GM23338 (cell line): Measurements from ENCODE around the gene DTD1. TPM values are rescaled to one million over a fixed set of nuclear protein-coding genes. Genes with fewer than 3 reads are reported as not detected.

Experiments used
- ATAC-seq: fragments of 200-7000 bp; cut with Tn5 transposase; 3 replicates; pipeline ENCODE4 v1.9.1; 2020
- DNase-seq: peaks from one replicate; pipeline ENCODE4 v3.0.0-alpha.2; 2015; ENCODE audit warnings: low spot score
- H2AFZ ChIP-seq: fragments of 200-600 bp; sonication (generic); 2 replicates; pipeline ENCODE4 v1.8.0; 2016; ENCODE audit warnings: antibody characterized with exemption, mild to moderate bottlenecking, moderate library complexity
- H3F3A ChIP-seq: fragments of 200-600 bp; sonication (generic); replicated peaks from 2 replicates; pipeline ENCODE4 v1.8.0; 2017; ENCODE audit warnings: antibody characterized with exemption, mixed run types, low read depth
- H3K27ac ChIP-seq: fragments of 200-600 bp; sonication (generic); 2 replicates; pipeline ENCODE4 v1.6.1; 2016; ENCODE audit warnings: low read depth
- H3K27me3 ChIP-seq: fragments of 200-600 bp; sonication (generic); 2 replicates; pipeline ENCODE4 v1.8.0; 2016; ENCODE audit warnings: mild to moderate bottlenecking, mixed run types, moderate library complexity; ENCODE audit not compliant: insufficient read depth
- H3K36me3 ChIP-seq: fragments of 200-600 bp; sonication (generic); 2 replicates; pipeline ENCODE4 v1.8.0; 2016; ENCODE audit warnings: mild to moderate bottlenecking; ENCODE audit not compliant: insufficient read depth
- H3K4me1 ChIP-seq: fragments of 200-600 bp; sonication (generic); 2 replicates; pipeline ENCODE4 v1.8.0; 2016; ENCODE audit warnings: mild to moderate bottlenecking, moderate library complexity; ENCODE audit not compliant: insufficient read depth
- H3K4me2 ChIP-seq: fragments of 200-600 bp; sonication (generic); 2 replicates; pipeline ENCODE4 v1.7.1; 2017; ENCODE audit warnings: mixed run types
- H3K4me3 ChIP-seq: fragments of 200-600 bp; sonication (generic); 2 replicates; pipeline ENCODE4 v1.6.1; 2016; ENCODE audit warnings: mixed run types
- H3K79me2 ChIP-seq: fragments of 200-600 bp; sonication (generic); replicated peaks from 2 replicates; pipeline ENCODE4 v1.8.0; 2017; ENCODE audit warnings: mild to moderate bottlenecking; ENCODE audit not compliant: insufficient read depth
- H3K9me2 ChIP-seq: fragments of 200-600 bp; sonication (generic); 2 replicates; pipeline ENCODE4 v1.8.0; 2017; ENCODE audit not compliant: insufficient read depth
- H4K20me1 ChIP-seq: fragments of 200-600 bp; sonication (generic); replicated peaks from 2 replicates; pipeline ENCODE4 v1.8.0; 2017; ENCODE audit warnings: mild to moderate bottlenecking; ENCODE audit not compliant: insufficient read depth
- H3K27ac Mint-ChIP-seq: 2 replicates; pipeline ENCODE4 v1.8.0; 2020; ENCODE audit warnings: inconsistent platforms, mild to moderate bottlenecking, moderate library complexity, mixed read lengths
- H3K27me3 Mint-ChIP-seq: 3 replicates; pipeline ENCODE4 v1.8.0; 2022; ENCODE audit warnings: low read depth, mild to moderate bottlenecking, moderate library complexity, mixed read lengths, inconsistent platforms; ENCODE audit not compliant: insufficient read depth, poor library complexity
- H3K36me3 Mint-ChIP-seq: 3 replicates; pipeline ENCODE4 v1.8.0; 2021; ENCODE audit warnings: low read depth, mild to moderate bottlenecking, inconsistent platforms, moderate library complexity, mixed read lengths
- H3K4me1 Mint-ChIP-seq: 3 replicates; pipeline ENCODE4 v1.8.0; 2020; ENCODE audit warnings: mild to moderate bottlenecking, inconsistent platforms, mixed read lengths
- H3K4me3 Mint-ChIP-seq: 3 replicates; pipeline ENCODE4 v1.8.0; 2021; ENCODE audit warnings: moderate library complexity, mild to moderate bottlenecking, inconsistent platforms, mixed read lengths
- H3K9me3 Mint-ChIP-seq: 3 replicates; pipeline ENCODE4 v1.8.0; 2020; ENCODE audit warnings: moderate library complexity, mild to moderate bottlenecking, inconsistent platforms, mixed read lengths
- CREB1 ChIP-seq: fragments of 250-450 bp; sonication (Bioruptor Pico); IDR thresholded peaks from 2 replicates; pipeline ENCODE4 v1.5.0; 2020; ENCODE audit warnings: low read depth, mild to moderate bottlenecking, moderate library complexity
- EZH2 ChIP-seq: fragments of 200-600 bp; sonication (generic); IDR thresholded peaks from one replicate; pipeline ENCODE4 v1.8.0; 2017; ENCODE audit warnings: antibody characterized with exemption, mild to moderate bottlenecking, low read depth; ENCODE audit not compliant: unreplicated experiment
- EZH2phosphoT487 ChIP-seq: fragments of 200-600 bp; sonication (generic); IDR thresholded peaks from one replicate; pipeline ENCODE4 v1.8.1; 2018; ENCODE audit warnings: antibody characterized with exemption; ENCODE audit not compliant: unreplicated experiment
- JUNB ChIP-seq: IDR thresholded peaks from one replicate; pipeline ENCODE4 v1.6.1; 2016; ENCODE audit warnings: antibody characterized with exemption; ENCODE audit not compliant: unreplicated experiment
- NANOG ChIP-seq: IDR thresholded peaks from 2 replicates; pipeline ENCODE4 v1.6.1; 2016; ENCODE audit warnings: antibody characterized with exemption, borderline replicate concordance
- POLR2AphosphoS5 ChIP-seq: IDR thresholded peaks from 2 replicates; pipeline ENCODE4 v1.6.1; 2016; ENCODE audit warnings: antibody characterized with exemption, low read depth
- STAT1 ChIP-seq: IDR thresholded peaks from one replicate; pipeline ENCODE4 v1.6.1; 2016; ENCODE audit warnings: antibody characterized with exemption; ENCODE audit not compliant: unreplicated experiment
- ZNF114 ChIP-seq: fragments of 250-450 bp; sonication (Bioruptor Pico); IDR thresholded peaks from 2 replicates; pipeline ENCODE4 v1.5.0; 2020; ENCODE audit warnings: mild to moderate bottlenecking, moderate library complexity
- ZNF331 ChIP-seq: fragments of 250-450 bp; sonication (Bioruptor Pico); IDR thresholded peaks from 2 replicates; pipeline ENCODE4 v1.5.0; 2020; ENCODE audit warnings: low read depth, mild to moderate bottlenecking, moderate library complexity
- polyA plus RNA-seq: library from polyadenylated mRNA; unstranded; fragments of >200 nt; fragmentation: Nextera tagmentation; extraction: Ambion mirVana; gene quantifications from 2 replicates; pipeline ENCODE4 v1.2.1, GENCODE V29; 2016
- total RNA-seq: library from RNA; depleted of rRNA; stranded (reverse); fragments of >200 nt; shearing (Covaris generic); gene quantifications from 2 replicates; pipeline ENCODE4 v1.2.3, GENCODE V29; 2014
- TF ChIP-seq, protein P1 (sequence below), 2 experiments: fragments of 200-600 bp in 1 of 2; sonication (generic) in 1 of 2; conservative IDR thresholded peaks; 2 replicates each; pipeline versions ENCODE4 v1.5.1 to v1.6.1; 2016 to 2017; ENCODE audit warnings: antibody characterized with exemption in 2 of 2, low read depth in 2 of 2, mild to moderate bottlenecking in 2 of 2, moderate library complexity in 1 of 2
- TF ChIP-seq, protein P2 (sequence below): fragments of 250-450 bp; sonication (Bioruptor Pico); IDR thresholded peaks from 2 replicates; pipeline ENCODE4 v1.5.0; 2020; ENCODE audit warnings: mild to moderate bottlenecking, moderate library complexity
- TF ChIP-seq, protein P3 (sequence below): IDR thresholded peaks from 2 replicates; pipeline ENCODE4 v1.6.1; 2016; ENCODE audit warnings: antibody characterized with exemption
- TF ChIP-seq, protein P4 (sequence below): IDR thresholded peaks from one replicate; pipeline ENCODE4 v1.6.1; 2018; ENCODE audit warnings: antibody characterized with exemption; ENCODE audit not compliant: unreplicated experiment

The DTD1 gene
- total and polyA plus RNA-seq, 2 experiments from 2014 or later = 69.8 to 74.0 TPM

DNA sequence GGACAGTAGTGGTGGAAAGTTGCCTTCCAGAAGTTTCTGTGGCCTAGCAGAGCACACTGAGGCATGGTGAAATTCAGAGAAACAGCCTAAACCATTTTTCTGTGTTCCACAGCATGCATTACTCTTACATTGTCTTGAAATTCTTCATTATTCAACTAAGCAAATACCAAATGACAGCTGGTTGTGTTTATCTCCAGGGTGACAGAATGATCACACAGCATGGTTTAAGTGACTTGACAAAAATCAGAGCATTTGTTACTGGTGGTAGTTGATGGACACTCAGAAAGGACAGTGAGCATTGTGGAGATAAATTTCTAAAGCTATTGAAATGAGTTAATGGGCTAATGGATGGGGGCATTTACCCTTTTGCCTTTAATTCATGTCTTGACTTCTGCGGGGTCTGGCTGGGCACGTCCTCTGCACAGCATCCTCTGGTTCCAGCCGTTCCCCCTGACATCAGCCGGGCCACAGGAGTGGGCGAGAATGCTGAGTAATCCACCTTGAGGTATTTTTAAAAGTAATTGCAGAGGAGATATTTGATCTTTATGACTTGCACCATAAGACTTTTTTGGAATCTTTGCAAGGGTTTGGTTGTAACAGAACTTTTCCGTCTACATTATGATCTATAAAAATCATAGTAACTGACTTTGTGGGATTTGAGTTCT, 146.8 kb downstream of the DTD1 start:
- peaks cover 8% of the 10 kb centered on the region for H3K27me3 Mint-ChIP-seq
- Histone ChIP-seq H3K4me1 (peaks cover 4% of the 10 kb centered on the region), H3K27ac (no peak overlapping the region), H3K79me2 (no peaks in the 10 kb centered on the region), H2AFZ (no peak overlapping the region), H3K27me3 (no peaks in the 10 kb centered on the region), H3K4me2 (no peak overlapping the region), H4K20me1 (no peaks in the 10 kb centered on the region; the same call in 1 of the 2 replicates), H3K36me3 (no peaks in the 10 kb centered on the region), H3K9me2 (no peaks in the 10 kb centered on the region), H3F3A (no peaks in the 10 kb centered on the region), H3K4me3 (no peak overlapping the region)
- H3K4me3 Mint-ChIP-seq = no peak overlapping the region
- H3K4me1 Mint-ChIP-seq = peaks cover 10% of the 10 kb centered on the region
- ATAC-seq = no peak
- TF ChIP-seq, protein P1, sequence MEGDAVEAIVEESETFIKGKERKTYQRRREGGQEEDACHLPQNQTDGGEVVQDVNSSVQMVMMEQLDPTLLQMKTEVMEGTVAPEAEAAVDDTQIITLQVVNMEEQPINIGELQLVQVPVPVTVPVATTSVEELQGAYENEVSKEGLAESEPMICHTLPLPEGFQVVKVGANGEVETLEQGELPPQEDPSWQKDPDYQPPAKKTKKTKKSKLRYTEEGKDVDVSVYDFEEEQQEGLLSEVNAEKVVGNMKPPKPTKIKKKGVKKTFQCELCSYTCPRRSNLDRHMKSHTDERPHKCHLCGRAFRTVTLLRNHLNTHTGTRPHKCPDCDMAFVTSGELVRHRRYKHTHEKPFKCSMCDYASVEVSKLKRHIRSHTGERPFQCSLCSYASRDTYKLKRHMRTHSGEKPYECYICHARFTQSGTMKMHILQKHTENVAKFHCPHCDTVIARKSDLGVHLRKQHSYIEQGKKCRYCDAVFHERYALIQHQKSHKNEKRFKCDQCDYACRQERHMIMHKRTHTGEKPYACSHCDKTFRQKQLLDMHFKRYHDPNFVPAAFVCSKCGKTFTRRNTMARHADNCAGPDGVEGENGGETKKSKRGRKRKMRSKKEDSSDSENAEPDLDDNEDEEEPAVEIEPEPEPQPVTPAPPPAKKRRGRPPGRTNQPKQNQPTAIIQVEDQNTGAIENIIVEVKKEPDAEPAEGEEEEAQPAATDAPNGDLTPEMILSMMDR (conservative IDR thresholded peaks at IDR 0.05; ENCODE audit: low read depth in 2 of 2) = no peak
- TF ChIP-seq EZH2phosphoT487 = no peak
- TF ChIP-seq, protein P2, sequence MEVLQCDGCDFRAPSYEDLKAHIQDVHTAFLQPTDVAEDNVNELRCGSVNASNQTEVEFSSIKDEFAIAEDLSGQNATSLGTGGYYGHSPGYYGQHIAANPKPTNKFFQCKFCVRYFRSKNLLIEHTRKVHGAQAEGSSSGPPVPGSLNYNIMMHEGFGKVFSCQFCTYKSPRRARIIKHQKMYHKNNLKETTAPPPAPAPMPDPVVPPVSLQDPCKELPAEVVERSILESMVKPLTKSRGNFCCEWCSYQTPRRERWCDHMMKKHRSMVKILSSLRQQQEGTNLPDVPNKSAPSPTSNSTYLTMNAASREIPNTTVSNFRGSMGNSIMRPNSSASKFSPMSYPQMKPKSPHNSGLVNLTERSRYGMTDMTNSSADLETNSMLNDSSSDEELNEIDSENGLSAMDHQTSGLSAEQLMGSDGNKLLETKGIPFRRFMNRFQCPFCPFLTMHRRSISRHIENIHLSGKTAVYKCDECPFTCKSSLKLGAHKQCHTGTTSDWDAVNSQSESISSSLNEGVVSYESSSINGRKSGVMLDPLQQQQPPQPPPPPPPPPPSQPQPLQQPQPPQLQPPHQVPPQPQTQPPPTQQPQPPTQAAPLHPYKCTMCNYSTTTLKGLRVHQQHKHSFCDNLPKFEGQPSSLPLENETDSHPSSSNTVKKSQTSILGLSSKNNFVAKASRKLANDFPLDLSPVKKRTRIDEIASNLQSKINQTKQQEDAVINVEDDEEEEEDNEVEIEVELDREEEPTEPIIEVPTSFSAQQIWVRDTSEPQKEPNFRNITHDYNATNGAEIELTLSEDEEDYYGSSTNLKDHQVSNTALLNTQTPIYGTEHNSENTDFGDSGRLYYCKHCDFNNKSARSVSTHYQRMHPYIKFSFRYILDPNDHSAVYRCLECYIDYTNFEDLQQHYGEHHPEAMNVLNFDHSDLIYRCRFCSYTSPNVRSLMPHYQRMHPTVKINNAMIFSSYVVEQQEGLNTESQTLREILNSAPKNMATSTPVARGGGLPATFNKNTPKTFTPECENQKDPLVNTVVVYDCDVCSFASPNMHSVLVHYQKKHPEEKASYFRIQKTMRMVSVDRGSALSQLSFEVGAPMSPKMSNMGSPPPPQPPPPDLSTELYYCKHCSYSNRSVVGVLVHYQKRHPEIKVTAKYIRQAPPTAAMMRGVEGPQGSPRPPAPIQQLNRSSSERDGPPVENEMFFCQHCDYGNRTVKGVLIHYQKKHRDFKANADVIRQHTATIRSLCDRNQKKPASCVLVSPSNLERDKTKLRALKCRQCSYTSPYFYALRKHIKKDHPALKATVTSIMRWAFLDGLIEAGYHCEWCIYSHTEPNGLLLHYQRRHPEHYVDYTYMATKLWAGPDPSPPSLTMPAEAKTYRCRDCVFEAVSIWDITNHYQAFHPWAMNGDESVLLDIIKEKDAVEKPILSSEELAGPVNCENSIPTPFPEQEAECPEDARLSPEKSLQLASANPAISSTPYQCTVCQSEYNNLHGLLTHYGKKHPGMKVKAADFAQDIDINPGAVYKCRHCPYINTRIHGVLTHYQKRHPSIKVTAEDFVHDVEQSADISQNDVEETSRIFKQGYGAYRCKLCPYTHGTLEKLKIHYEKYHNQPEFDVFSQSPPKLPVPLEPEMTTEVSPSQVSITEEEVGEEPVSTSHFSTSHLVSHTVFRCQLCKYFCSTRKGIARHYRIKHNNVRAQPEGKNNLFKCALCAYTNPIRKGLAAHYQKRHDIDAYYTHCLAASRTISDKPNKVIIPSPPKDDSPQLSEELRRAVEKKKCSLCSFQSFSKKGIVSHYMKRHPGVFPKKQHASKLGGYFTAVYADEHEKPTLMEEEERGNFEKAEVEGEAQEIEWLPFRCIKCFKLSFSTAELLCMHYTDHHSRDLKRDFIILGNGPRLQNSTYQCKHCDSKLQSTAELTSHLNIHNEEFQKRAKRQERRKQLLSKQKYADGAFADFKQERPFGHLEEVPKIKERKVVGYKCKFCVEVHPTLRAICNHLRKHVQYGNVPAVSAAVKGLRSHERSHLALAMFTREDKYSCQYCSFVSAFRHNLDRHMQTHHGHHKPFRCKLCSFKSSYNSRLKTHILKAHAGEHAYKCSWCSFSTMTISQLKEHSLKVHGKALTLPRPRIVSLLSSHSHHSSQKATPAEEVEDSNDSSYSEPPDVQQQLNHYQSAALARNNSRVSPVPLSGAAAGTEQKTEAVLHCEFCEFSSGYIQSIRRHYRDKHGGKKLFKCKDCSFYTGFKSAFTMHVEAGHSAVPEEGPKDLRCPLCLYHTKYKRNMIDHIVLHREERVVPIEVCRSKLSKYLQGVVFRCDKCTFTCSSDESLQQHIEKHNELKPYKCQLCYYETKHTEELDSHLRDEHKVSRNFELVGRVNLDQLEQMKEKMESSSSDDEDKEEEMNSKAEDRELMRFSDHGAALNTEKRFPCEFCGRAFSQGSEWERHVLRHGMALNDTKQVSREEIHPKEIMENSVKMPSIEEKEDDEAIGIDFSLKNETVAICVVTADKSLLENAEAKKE (CRISPR knock-in tag) = no peak
- TF ChIP-seq NANOG = no peak
- no peak for TF ChIP-seq STAT1
- TF ChIP-seq ZNF331 (CRISPR knock-in tag) = no peak
- no peak for TF ChIP-seq JUNB
- no peak for TF ChIP-seq CREB1 (CRISPR knock-in tag)
- no peak for TF ChIP-seq EZH2
- TF ChIP-seq ZNF114 (CRISPR knock-in tag) = no peak
- TF ChIP-seq, protein P3, sequence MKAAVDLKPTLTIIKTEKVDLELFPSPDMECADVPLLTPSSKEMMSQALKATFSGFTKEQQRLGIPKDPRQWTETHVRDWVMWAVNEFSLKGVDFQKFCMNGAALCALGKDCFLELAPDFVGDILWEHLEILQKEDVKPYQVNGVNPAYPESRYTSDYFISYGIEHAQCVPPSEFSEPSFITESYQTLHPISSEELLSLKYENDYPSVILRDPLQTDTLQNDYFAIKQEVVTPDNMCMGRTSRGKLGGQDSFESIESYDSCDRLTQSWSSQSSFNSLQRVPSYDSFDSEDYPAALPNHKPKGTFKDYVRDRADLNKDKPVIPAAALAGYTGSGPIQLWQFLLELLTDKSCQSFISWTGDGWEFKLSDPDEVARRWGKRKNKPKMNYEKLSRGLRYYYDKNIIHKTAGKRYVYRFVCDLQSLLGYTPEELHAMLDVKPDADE = no peak
- TF ChIP-seq POLR2AphosphoS5 = no peak
- TF ChIP-seq, protein P4, sequence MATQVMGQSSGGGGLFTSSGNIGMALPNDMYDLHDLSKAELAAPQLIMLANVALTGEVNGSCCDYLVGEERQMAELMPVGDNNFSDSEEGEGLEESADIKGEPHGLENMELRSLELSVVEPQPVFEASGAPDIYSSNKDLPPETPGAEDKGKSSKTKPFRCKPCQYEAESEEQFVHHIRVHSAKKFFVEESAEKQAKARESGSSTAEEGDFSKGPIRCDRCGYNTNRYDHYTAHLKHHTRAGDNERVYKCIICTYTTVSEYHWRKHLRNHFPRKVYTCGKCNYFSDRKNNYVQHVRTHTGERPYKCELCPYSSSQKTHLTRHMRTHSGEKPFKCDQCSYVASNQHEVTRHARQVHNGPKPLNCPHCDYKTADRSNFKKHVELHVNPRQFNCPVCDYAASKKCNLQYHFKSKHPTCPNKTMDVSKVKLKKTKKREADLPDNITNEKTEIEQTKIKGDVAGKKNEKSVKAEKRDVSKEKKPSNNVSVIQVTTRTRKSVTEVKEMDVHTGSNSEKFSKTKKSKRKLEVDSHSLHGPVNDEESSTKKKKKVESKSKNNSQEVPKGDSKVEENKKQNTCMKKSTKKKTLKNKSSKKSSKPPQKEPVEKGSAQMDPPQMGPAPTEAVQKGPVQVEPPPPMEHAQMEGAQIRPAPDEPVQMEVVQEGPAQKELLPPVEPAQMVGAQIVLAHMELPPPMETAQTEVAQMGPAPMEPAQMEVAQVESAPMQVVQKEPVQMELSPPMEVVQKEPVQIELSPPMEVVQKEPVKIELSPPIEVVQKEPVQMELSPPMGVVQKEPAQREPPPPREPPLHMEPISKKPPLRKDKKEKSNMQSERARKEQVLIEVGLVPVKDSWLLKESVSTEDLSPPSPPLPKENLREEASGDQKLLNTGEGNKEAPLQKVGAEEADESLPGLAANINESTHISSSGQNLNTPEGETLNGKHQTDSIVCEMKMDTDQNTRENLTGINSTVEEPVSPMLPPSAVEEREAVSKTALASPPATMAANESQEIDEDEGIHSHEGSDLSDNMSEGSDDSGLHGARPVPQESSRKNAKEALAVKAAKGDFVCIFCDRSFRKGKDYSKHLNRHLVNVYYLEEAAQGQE = no peak
- H3K36me3 Mint-ChIP-seq = no peaks in the 10 kb centered on the region; the same call in 2 of the 3 replicates
- no peaks in the 10 kb centered on the region for H3K9me3 Mint-ChIP-seq
- H3K27ac Mint-ChIP-seq = no peak overlapping the region
- DNase-seq = no peak
